ENCODE data around the gene S100A16. TPM values are rescaled to one million over a fixed set of nuclear protein-coding genes. Genes with fewer than 3 reads are reported as not detected.

Gene S100A16
- total and polyA plus RNA-seq, 9 of the 15 experiments (the other 6 are each of a cell fraction or from before 2014, with no cell fraction given): 1.6 to 6.9 (median 4.3) TPM

- TF ChIP-seq SPI1 (IDR thresholded peaks at IDR 0.05; ENCODE audit: borderline replicate concordance, low read depth, low read length) (peak; percentile 56; the same call in 1 of the 2 replicates), ZNF134 (CRISPR knock-in tag; conservative IDR thresholded peaks at IDR 0.05) (no peak), HNRNPUL1 (IDR thresholded peaks at IDR 0.05; ENCODE audit: low read length) (no peak)
- Histone ChIP-seq H3K4me1 (replicated peaks in 1 of 2; ENCODE audit: control insufficient read depth in 2 of 2, insufficient read depth in 2 of 2, low read length in 2 of 2) (peaks cover 0 to 2% of the 10 kb centered on the region in 2 experiments; a peak in 2 of 5 replicates), H3K9ac (ENCODE audit: insufficient read depth in 1 of 2, low read depth in 2 of 2, low read length in 2 of 2) (0 out of 4 replicates have a peak overlapping the region, but pooled peaks of 1 of the 2 experiments have one; percentile 55), H3K79me2 (ENCODE audit: control insufficient read depth, insufficient read depth, low read length) (no peaks in the 10 kb centered on the region), H3K36me3 (ENCODE audit: control insufficient read depth, insufficient read depth, low read length) (no peaks in the 10 kb centered on the region), H3K9me3 (replicated peaks; ENCODE audit: control insufficient read depth, insufficient read depth, low read depth, low read length) (no peaks in the 10 kb centered on the region), H2AFZ (ENCODE audit: low read depth, low read length) (no peak overlapping the region), H3K27ac (ENCODE audit: extremely low read depth, low read depth, low read length) (no peak overlapping the region), H3K27me3 (ENCODE audit: control insufficient read depth in 2 of 2, insufficient read depth in 2 of 2, low read length in 2 of 2) (no peaks in the 10 kb centered on the region), H3K9me1 (ENCODE audit: control insufficient read depth, insufficient read depth, low read length) (no peaks in the 10 kb centered on the region), H3K4me3 (no peak overlapping the region), H4K20me1 (replicated peaks; ENCODE audit: control insufficient read depth, insufficient read depth, low read length) (no peaks in the 10 kb centered on the region), H3K4me2 (ENCODE audit: insufficient read depth, low read length) (no peak overlapping the region)
- in situ Hi-C loops (cut with MboI): no loop called here
- DNase-seq (ENCODE audit: extremely low read depth in 1 of 4, low spot score in 3 of 4) (no peak), ATAC-seq (no peak), FAIRE-seq (no peak)
- ChIA-PET CTCF (ENCODE audit: low intra/inter-chr PET ratio) (no interaction called here), POLR2A (interaction anchor here (0.7 to 1.2 kb wide), 2 partner anchors 17 to 79 kb away, joined by 3 read pairs; partner anchors contain the start of gene S100A14)
- intact Hi-C loops (cut with micrococcal nuclease): no loop called here
- no TSS peak for BruUV-seq (replicated peaks)
- WGBS (ENCODE audit: insufficient coverage, low coverage, missing lambda C conversion rate): 42% methylated on average over 7 of the region's 7 CpGs
Measured at GRCh38 chr1:153598309-153599172, 14.4 kb downstream of the S100A16 start.

GRCh38 chr1:153597206-153597605 lies 15.7 kb downstream of the S100A16 start:
- DNase-seq (ENCODE audit: extremely low read depth in 1 of 4, low spot score in 3 of 4) (peak in 2 of 4 experiments; percentile 44 to 58), FAIRE-seq (peak; percentile 80), ATAC-seq (peak; percentile 55; the same call in 2 of the 3 replicates)
- Histone ChIP-seq H3K9me3 (replicated peaks; ENCODE audit: control insufficient read depth, insufficient read depth, low read depth, low read length) (no peaks in the 10 kb centered on the region), H3K4me3 (no peak overlapping the region), H4K20me1 (replicated peaks; ENCODE audit: control insufficient read depth, insufficient read depth, low read length) (no peaks in the 10 kb centered on the region), H3K36me3 (ENCODE audit: control insufficient read depth, insufficient read depth, low read length) (no peaks in the 10 kb centered on the region), H3K4me2 (ENCODE audit: insufficient read depth, low read length) (no peak overlapping the region), H3K9me1 (ENCODE audit: control insufficient read depth, insufficient read depth, low read length) (no peaks in the 10 kb centered on the region), H3K4me1 (replicated peaks in 1 of 2; ENCODE audit: control insufficient read depth in 2 of 2, insufficient read depth in 2 of 2, low read length in 2 of 2) (peaks cover 0 to 2% of the 10 kb centered on the region in 2 experiments; a peak in 2 of 5 replicates), H3K9ac (ENCODE audit: insufficient read depth in 1 of 2, low read depth in 2 of 2, low read length in 2 of 2) (no peak overlapping the region), H3K79me2 (ENCODE audit: control insufficient read depth, insufficient read depth, low read length) (no peaks in the 10 kb centered on the region), H3K27me3 (ENCODE audit: control insufficient read depth in 2 of 2, insufficient read depth in 2 of 2, low read length in 2 of 2) (no peaks in the 10 kb centered on the region), H2AFZ (ENCODE audit: low read depth, low read length) (no peak overlapping the region), H3K27ac (ENCODE audit: extremely low read depth, low read depth, low read length) (no peak overlapping the region)
- WGBS (ENCODE audit: insufficient coverage, low coverage, missing lambda C conversion rate): 19% methylated on average over 6 of the region's 6 CpGs
- intact Hi-C loops (cut with micrococcal nuclease): no loop called here
- CTCF ChIA-PET (ENCODE audit: low intra/inter-chr PET ratio): no interaction called here
- POLR2A ChIA-PET: interaction anchor here (0.7 to 1.2 kb wide), 2 partner anchors 18 to 19 kb away, joined by 3 read pairs; partner anchors contain the start of gene S100A14
- in situ Hi-C loops (cut with MboI): no loop called here
- BruUV-seq (replicated peaks): no TSS peak
- TF ChIP-seq BHLHE40 (IDR thresholded peaks at IDR 0.05; ENCODE audit: low read length) (peak; percentile 28; the same call in 1 of the 2 replicates), PATZ1 (CRISPR knock-in tag; IDR thresholded peaks at IDR 0.05; ENCODE audit: borderline replicate concordance) (no peak), ZNF354B (CRISPR knock-in tag; IDR thresholded peaks at IDR 0.05) (no peak), CBFA2T3 (IDR thresholded peaks at IDR 0.05) (0 out of 2 replicates have a peak, but pooled peaks have one; percentile 5), CEBPZ (IDR thresholded peaks at IDR 0.05; ENCODE audit: borderline replicate concordance, low read depth, low read length) (no peak)

Measured in K562 (cell line).